Small intestine (tissue), 7 donors: ENCODE results near the gene ZNF304. TPM values are rescaled to one million over a fixed set of nuclear protein-coding genes. Genes with fewer than 3 reads are reported as not detected.

Experiments
- DNase-seq, 2 donors: peaks; one replicate each; pipeline versions ENCODE4 v3.0.0 to v3.0.0-alpha.2; 2013
- FAIRE-seq: peaks from 2 replicates; lab custom pipeline; 2012; peaks lifted over from hg19 to GRCh38; lab: Jason Lieb, UNC
- H3K27ac ChIP-seq, 3 donors: one replicate each; pipeline ENCODE4 v1.5.1; 2013; ENCODE audit warnings: low read length in 2 of 3, mild to moderate bottlenecking in 2 of 3, control low read depth in 1 of 3, inconsistent platforms in 1 of 3, low read depth in 1 of 3, moderate library complexity in 1 of 3
- H3K27me3 ChIP-seq, 3 donors: one replicate each; pipeline ENCODE4 v1.6.1; 2013; ENCODE audit warnings: low read length in 3 of 3, inconsistent platforms in 1 of 3; ENCODE audit not compliant: control insufficient read depth in 3 of 3, insufficient read depth in 3 of 3
- H3K36me3 ChIP-seq, 3 donors: one replicate each; pipeline ENCODE4 v1.6.1; 2013; ENCODE audit warnings: low read length in 3 of 3, inconsistent platforms in 1 of 3, low read depth in 1 of 3, mild to moderate bottlenecking in 1 of 3, moderate library complexity in 1 of 3; ENCODE audit not compliant: control insufficient read depth in 3 of 3, insufficient read depth in 2 of 3
- H3K4me1 ChIP-seq, 3 donors: one replicate each; pipeline ENCODE4 v1.6.1; 2013; ENCODE audit warnings: low read length in 2 of 3, inconsistent platforms in 1 of 3, low read depth in 1 of 3, mild to moderate bottlenecking in 1 of 3, moderate library complexity in 1 of 3; ENCODE audit not compliant: control insufficient read depth in 3 of 3, insufficient read depth in 2 of 3
- H3K4me3 ChIP-seq, 3 donors: one replicate each; pipeline ENCODE4 v1.5.1; 2013; ENCODE audit warnings: low read length in 3 of 3, control low read depth in 1 of 3, inconsistent platforms in 1 of 3, low read depth in 1 of 3, mild to moderate bottlenecking in 1 of 3, moderate library complexity in 1 of 3
- H3K9me3 ChIP-seq, 2 donors: one replicate each; pipeline ENCODE4 v1.6.1; 2013; ENCODE audit warnings: low read depth in 1 of 2, low read length in 1 of 2; ENCODE audit not compliant: control insufficient read depth in 2 of 2, insufficient read depth in 1 of 2
- WGBS, 3 donors: extraction: QIAGEN DNeasy Blood & Tissue Kit; methylation state at CpG; one replicate each; pipeline ENCODE4 v1.1.7; 2013; 5-methylcytosine and 5-hydroxymethylcytosine counted together
- polyA plus RNA-seq, 4 donors: library from polyadenylated mRNA; stranded (reverse) in 3 of 4; unstranded in 1 of 4; fragments of 200-250 nt in 3 of 4; fragments of 120-200 nt in 1 of 4; gene quantifications; one replicate each; pipeline versions ENCODE4 v1.2.1 to v1.2.3, GENCODE V29; 2013
- donor health status: healthy with polysubstance abuse.
- donor health status: control.
- donor health status: control.
- donor health status: Bipolar disorder and iron deficiency.
- donor health status: healthy.

Gene ZNF304
- polyA plus RNA-seq, 4 donors: 0.89 to 10.3 (median 1.9) TPM

DNA sequence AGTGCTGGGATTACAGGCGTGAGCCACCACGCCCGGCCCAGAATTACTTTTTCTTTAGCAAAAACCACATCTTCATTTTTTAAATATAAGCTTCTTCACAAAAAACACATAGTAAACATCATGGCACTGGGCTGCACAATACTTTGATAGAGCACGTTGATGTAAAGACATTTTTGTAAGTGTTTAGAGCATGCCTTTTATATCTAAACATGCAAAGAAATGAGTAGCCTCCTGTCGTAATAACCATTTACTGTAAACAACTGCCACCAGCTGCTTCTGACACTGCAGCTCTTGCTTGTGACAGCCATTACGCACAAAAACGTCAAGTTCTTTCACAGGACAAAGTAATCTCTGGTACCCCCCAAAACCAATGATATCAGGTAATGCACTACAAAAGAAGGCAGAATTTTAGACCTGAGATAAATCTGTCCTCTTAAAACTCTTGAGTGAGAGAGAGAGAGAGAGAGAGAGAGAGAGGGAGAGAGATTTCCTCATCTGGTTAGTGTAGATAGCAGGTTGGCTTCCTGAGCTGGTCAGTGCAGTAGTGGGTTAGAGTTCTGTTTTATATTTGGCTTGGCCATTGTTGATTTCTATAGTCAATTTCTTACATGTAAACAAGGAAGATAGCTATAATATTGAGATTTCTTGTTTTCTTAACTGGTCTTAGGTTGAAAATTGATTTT, 31.9 kb downstream of the ZNF304 start:
- H3K27me3 ChIP-seq: no peaks in the 10 kb centered on the region
- H3K4me3 ChIP-seq: no peak overlapping the region
- no peaks in the 10 kb centered on the region for H3K36me3 ChIP-seq
- DNase-seq (no peak), FAIRE-seq (no peak)
- WGBS, 3 donors: 67 to 81% (median 80%) methylated on average over 7 of the region's 7 CpGs
- no peak overlapping the region for H3K27ac ChIP-seq
- H3K9me3 ChIP-seq: peaks cover 0 to 10% of the 10 kb centered on the region in 2 donors
- no peaks in the 10 kb centered on the region for H3K4me1 ChIP-seq

DNA sequence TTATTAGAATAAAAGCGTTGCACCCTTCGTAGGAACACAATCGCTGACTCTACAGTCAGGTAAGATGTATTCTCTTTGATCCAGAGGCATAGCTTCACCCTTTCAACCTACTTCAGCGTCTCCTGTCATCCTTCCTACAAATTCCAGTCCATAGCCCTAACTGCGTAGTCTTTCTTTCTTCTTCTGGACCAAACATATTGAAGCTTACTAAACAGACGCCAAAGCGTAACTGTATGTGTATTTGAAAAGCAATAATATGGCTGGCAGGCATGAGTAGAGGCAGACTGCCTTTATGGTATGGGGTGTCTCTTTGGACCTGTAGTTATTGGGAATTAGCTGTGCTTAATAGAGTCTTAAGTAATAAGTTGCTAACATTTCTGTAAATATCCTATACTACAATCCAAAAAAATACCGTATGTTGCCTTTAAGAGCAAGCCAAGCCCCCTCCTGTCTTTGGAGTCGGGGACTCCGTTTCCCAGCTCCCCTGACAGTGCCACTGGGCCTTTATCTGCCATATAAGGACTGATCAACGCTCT, 38.2 kb downstream of the ZNF304 start:
- peak overlapping the region in 2 of 3 donors; percentile 73 to 89 for H3K4me3 ChIP-seq
- DNase-seq (no peak), FAIRE-seq (no peak)
- H3K27me3 ChIP-seq: no peaks in the 10 kb centered on the region
- peaks cover 0 to 12% of the 10 kb centered on the region in 2 donors for H3K9me3 ChIP-seq
- peak overlapping the region in 2 of 3 donors; percentile 67 to 96 for H3K27ac ChIP-seq
- peaks cover 0 to 4% (median 0%) of the 10 kb centered on the region in 3 donors for H3K4me1 ChIP-seq
- WGBS, 3 donors: 59 to 60% (median 59%) methylated on average over 11 of the region's 11 CpGs
- peaks cover 0 to 12% (median 3%) of the 10 kb centered on the region in 3 donors for H3K36me3 ChIP-seq

DNA sequence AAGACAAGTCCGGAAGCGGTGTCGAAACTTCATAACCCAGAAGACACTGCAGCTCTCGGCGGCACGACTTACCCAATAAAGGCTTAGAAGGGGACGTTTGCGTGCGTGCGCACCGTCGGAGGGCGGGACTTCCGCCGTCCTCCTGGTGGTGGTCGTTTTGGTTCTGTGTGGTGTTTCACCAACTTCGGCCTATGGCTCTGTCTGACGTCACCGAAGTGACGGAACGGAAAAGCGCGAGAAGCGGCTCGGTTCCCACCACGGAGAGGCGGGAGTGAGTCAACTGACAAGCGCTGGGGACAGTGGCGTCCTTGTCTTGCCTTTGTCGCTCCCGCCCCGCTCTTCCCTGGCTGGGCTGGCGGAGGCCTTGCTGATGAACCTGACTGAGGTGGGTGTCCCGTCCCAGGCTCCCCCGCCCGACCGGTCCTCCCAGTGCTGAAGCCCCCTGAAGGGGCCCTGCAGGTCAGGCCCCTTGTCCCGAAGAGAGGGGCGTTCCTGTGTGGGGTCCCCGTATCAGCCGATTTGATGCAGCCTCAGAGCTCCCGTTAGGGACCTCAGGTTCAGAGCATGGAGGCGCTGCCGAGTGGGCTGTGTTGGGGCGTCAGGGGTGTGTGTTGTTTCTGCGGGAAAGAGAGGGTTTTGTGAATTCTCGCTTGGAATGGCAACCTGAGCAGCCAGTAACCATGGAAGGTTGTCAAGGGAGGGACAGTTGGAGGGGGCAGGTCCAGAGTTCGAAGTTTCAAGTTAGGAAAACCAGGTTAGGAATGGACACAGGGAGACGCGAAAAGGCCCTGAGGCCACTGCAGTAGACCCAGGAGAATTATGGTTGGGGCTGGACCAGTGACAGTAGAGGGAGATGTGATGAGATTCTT, 38.9 kb downstream of the ZNF304 start, which contains the start of gene ZNF548:
Gene ZNF548, plus strand, starts transcription at position 125 of the 869 bp plus-strand sequence. Its CDS starts 246 bp downstream, at position 371.
- Histone ChIP-seq H3K4me1 (peaks cover 0 to 4% (median 0%) of the 10 kb centered on the region in 3 donors), H3K27me3 (no peaks in the 10 kb centered on the region), H3K4me3 (peak within 1 kb of the TSS; percentile 61 to 89 (median 73)), H3K27ac (peak within 1 kb of the TSS; percentile 51 to 96 (median 90)), H3K36me3 (peaks cover 0 to 16% (median 5%) of the 10 kb centered on the region in 3 donors), H3K9me3 (peaks cover 0 to 18% of the 10 kb centered on the region in 2 donors)
- DNase-seq: peak; percentile 96 to 99
- no peak for FAIRE-seq
- WGBS, 3 donors: 1% methylated on average over 50 of the region's 50 CpGs

DNA sequence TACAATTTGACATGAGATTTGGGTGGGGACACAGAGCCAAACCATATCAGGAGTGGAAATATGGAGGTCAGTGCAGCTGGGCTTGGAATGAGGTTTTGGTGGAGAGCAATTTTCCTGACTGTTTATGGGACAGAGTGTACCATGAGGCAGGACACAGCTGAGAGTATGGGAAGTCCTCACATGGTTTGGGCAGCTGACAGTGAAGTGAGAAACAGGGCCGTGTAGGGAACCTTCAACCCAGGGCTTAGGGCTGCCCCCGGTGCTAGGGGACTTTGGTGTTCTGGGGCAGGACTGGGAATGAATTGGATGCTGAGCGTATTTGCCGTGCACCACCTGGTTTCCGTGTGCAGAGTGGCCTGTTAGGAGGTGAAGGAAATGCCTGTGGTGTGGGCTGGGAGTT, 44.6 kb downstream of the ZNF304 start:
- no peaks in the 10 kb centered on the region for H3K27me3 ChIP-seq
- no peak overlapping the region for H3K27ac ChIP-seq
- DNase-seq (no peak), FAIRE-seq (no peak)
- H3K36me3 ChIP-seq: peaks cover 10 to 46% (median 44%) of the 10 kb centered on the region in 3 donors
- no peak overlapping the region for H3K4me3 ChIP-seq
- H3K9me3 ChIP-seq: peaks cover 0 to 53% of the 10 kb centered on the region in 2 donors
- H3K4me1 ChIP-seq: peaks cover 0 to under 1% (median 0%) of the 10 kb centered on the region in 3 donors
- 92% methylated on average over 5 of the region's 5 CpGs for WGBS, 3 donors

DNA sequence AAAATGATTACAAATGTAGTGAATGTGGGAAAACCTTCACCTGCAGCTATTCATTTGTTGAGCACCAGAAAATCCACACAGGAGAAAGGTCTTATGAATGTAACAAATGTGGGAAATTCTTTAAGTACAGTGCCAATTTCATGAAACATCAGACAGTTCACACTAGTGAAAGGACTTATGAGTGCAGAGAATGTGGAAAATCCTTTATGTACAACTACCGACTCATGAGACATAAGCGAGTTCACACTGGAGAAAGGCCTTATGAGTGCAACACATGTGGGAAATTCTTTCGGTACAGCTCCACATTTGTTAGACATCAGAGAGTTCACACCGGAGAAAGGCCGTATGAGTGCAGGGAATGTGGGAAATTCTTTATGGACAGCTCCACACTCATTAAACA, 47.8 kb downstream of the ZNF304 start:
- Histone ChIP-seq H3K27ac (no peak overlapping the region), H3K4me1 (no peaks in the 10 kb centered on the region), H3K36me3 (peaks cover 10 to 43% (median 42%) of the 10 kb centered on the region in 3 donors), H3K9me3 (peaks cover 0 to 61% of the 10 kb centered on the region in 2 donors), H3K4me3 (no peak overlapping the region), H3K27me3 (no peaks in the 10 kb centered on the region)
- FAIRE-seq (no peak), DNase-seq (no peak)
- WGBS, 3 donors: 96 to 97% (median 97%) methylated on average over 5 of the region's 5 CpGs

DNA sequence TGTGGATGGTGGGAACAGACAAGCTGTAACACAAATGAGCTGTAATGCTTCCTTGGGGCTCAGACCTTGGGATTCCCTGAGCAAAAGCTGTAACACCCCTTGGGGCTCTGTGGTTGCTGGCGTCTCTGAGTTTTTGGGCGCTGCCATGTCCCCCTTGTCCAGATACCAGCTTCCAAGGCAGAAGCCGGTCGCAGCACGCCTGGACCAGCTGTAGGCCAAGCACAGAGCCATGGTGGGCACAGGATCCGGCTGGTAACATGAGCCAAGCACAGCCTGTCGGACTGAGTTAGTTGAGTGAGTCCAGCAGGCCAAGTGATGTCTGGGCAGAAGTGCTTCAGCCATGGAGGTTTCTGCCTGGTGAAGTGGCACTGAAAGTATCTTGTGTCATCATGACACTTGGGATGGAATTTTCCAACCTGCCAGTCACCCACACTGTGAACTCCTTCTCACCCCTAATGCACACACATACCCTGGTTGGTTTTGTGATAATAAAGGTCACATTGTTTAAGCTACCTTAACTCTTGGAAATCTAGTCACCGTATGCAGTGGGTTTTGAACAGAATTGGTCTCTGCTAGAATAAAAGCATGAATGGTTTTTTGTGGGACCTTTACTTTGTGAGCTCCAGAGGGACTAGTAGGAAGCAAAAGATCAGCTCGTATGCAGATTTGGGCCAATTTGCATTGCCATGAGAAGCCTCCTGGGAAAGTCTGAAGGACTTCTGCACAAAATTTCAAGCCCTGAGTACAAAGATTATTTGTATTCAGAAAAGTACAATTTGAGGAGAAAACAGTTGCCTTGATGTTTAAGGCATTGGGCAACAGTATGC, 52.9 kb downstream of the ZNF304 start:
- FAIRE-seq: no peak
- 91 to 92% (median 92%) methylated on average over 9 of the region's 9 CpGs for WGBS, 3 donors
- H3K9me3 ChIP-seq: peaks cover 0 to 23% of the 10 kb centered on the region in 2 donors
- no peak for DNase-seq
- H3K36me3 ChIP-seq: peaks cover 3 to 7% (median 6%) of the 10 kb centered on the region in 3 donors
- H3K4me1 ChIP-seq: no peaks in the 10 kb centered on the region
- no peak overlapping the region for H3K4me3 ChIP-seq
- H3K27me3 ChIP-seq: no peaks in the 10 kb centered on the region
- H3K27ac ChIP-seq: no peak overlapping the region

DNA sequence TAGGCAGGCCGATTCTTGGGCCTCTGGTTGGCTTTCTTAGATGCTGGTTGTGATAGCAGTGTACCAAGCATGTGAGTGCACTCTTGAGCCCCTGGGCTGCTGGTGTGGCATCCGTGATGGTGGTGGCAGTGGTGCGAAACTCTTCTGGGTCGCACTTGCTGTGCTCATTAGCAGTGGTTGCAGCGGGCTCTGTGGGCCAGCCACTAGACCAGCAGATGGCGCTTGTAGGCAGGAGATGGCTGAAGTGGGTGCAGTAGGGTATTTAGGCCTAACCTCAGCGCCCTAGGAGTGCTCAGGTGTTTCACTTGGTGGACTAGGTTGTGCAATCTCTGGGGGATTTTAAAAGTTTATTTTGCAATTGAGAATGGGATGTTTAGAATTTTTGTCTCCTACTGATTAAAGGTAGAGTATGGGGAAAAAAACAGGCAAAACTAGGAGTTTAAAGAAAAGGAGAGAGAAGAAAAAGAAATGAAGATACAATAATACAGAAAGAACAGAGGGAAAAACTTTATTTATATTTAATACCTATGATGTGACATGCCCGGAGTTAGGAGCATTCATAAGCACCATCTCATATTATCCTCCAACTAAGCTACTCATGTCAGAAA, 55.5 kb downstream of the ZNF304 start:
- Histone ChIP-seq H3K4me3 (no peak overlapping the region), H3K27me3 (no peaks in the 10 kb centered on the region), H3K36me3 (peaks cover 0 to 5% (median 0%) of the 10 kb centered on the region in 3 donors), H3K4me1 (peaks cover 0 to under 1% (median 0%) of the 10 kb centered on the region in 3 donors), H3K9me3 (peaks cover 0 to 16% of the 10 kb centered on the region in 2 donors), H3K27ac (no peak overlapping the region)
- no peak for FAIRE-seq
- 17 to 30% (median 27%) methylated on average over 8 of the region's 8 CpGs for WGBS, 3 donors
- DNase-seq: peak; percentile 39 to 83
